K562 (cell line): Measurements from ENCODE around the gene LGALS12. TPM values are rescaled to one million over a fixed set of nuclear protein-coding genes. Genes with fewer than 3 reads are reported as not detected.
"Not testable (repeated sequence)": the region's sequence is repeated elsewhere in the genome, so short reads cannot be mapped to it uniquely, and the experiment has no call there.

Source experiments
- BCL6 ChIP-seq: fragments of 250-450 bp; sonication (Bioruptor Pico); IDR thresholded peaks from 2 replicates; pipeline ENCODE4 v1.4.0; 2020
- DDX20 ChIP-seq: fragments of 450-650 bp; IDR thresholded peaks from 2 replicates; pipeline ENCODE4 v1.6.1; 2016; ENCODE audit warnings: missing genetic modification characterization, low read depth, mild to moderate bottlenecking, missing compliant biosample characterization, moderate library complexity
- ILK ChIP-seq: fragments of 450-650 bp; IDR thresholded peaks from 2 replicates; pipeline ENCODE4 v1.6.1; 2016; ENCODE audit warnings: missing genetic modification characterization, low read depth, mild to moderate bottlenecking, missing compliant biosample characterization, moderate library complexity, borderline replicate concordance
- MECOM ChIP-seq: fragments of 250-450 bp; sonication (Bioruptor Pico); IDR thresholded peaks from 2 replicates; pipeline ENCODE4 v1.8.0; 2022; ENCODE audit warnings: inconsistent platforms
- TCFL5 ChIP-seq: fragments of 250-450 bp; sonication (Bioruptor Pico); conservative IDR thresholded peaks from 2 replicates; pipeline ENCODE4 v1.6.1; 2021; ENCODE audit warnings: mild to moderate bottlenecking, moderate library complexity, matching md5 sums
- TEAD1 ChIP-seq, 2 experiments: fragments of 450-650 bp in 1 of 2; sonication (generic) in 1 of 2; formaldehyde crosslinking; IDR thresholded peaks; 2 replicates each; pipeline versions ENCODE4 v1.4.0 to v1.8.0; 2020 to 2022; ENCODE audit warnings: mild to moderate bottlenecking in 2 of 2, missing genetic modification reagents in 1 of 2
- ZNF79 ChIP-seq: fragments of 250-450 bp; sonication (Bioruptor Pico); IDR thresholded peaks from 2 replicates; pipeline ENCODE4 v1.4.0; 2020; ENCODE audit warnings: low read depth, mild to moderate bottlenecking, moderate library complexity
- polyA plus RNA-seq, 8 experiments: library from polyadenylated mRNA; depleted of rRNA in 4 of 8; stranded (reverse) in 5 of 8; unstranded in 3 of 8; fragments of >200 nt; fragmentation: Nextera tagmentation in 2 of 8; fragmentation: Illumina TruSeq in 1 of 8; extraction: Ambion mirVana in 2 of 8; extraction: Trizol in 1 of 8; gene quantifications; 2 replicates each; pipeline versions ENCODE4 v1.2.1 to v1.2.3, GENCODE V29; 2011 to 2014; ENCODE audit warnings: inconsistent platforms in 1 of 8, missing spikeins in 1 of 8
- total RNA-seq, 7 experiments: library from RNA; depleted of rRNA in 6 of 7; stranded (reverse); fragments of >200 nt in 6 of 7; fragmentation: Illumina TruSeq in 2 of 7; extraction: Trizol in 2 of 7; gene quantifications; 2 replicates each; pipeline versions ENCODE4 v1.2.1 to v1.2.3, GENCODE V29; 2011 to 2021; ENCODE audit warnings: low replicate concordance in 1 of 7
- TF ChIP-seq, protein P1 (sequence below): fragments of 250-450 bp; sonication (Bioruptor Pico); IDR thresholded peaks from 2 replicates; pipeline ENCODE4 v1.4.0; 2020
- TF ChIP-seq, protein P2 (sequence below), 3 experiments: fragments of 200-800 bp in 1 of 3; sonication (Bioruptor generic) in 1 of 3; sonication (generic) in 1 of 3; formaldehyde crosslinking in 1 of 3; IDR thresholded peaks; 2 replicates each; pipeline versions ENCODE4 v1.6.1 to v1.8.0; 2016 to 2022; ENCODE audit warnings: mild to moderate bottlenecking in 2 of 3, missing compliant biosample characterization in 2 of 3, missing genetic modification characterization in 2 of 3, missing genetic modification reagents in 1 of 3
- TF ChIP-seq, protein P3 (sequence below): fragments of 450-650 bp; conservative IDR thresholded peaks from 2 replicates; pipeline ENCODE4 v1.6.1; 2016; ENCODE audit warnings: missing genetic modification characterization, low read depth, mild to moderate bottlenecking, missing compliant biosample characterization, moderate library complexity
- TF ChIP-seq, protein P4 (sequence below): fragments of 250-450 bp; sonication (Bioruptor Pico); IDR thresholded peaks from 2 replicates; pipeline ENCODE4 v1.4.0; 2020
- TF ChIP-seq, protein P5 (sequence below): fragments of 250-450 bp; sonication (Bioruptor Pico); IDR thresholded peaks from 2 replicates; pipeline ENCODE4 v1.8.0; 2021; ENCODE audit warnings: mild to moderate bottlenecking, moderate library complexity
- TF ChIP-seq, protein P6 (sequence below), 2 experiments: fragments of 250-450 bp in 1 of 2; fragments of 450-650 bp in 1 of 2; sonication (Bioruptor Pico) in 1 of 2; IDR thresholded peaks; 2 replicates each; pipeline versions ENCODE4 v1.6.1 to v1.8.0; 2016 to 2021; ENCODE audit warnings: mild to moderate bottlenecking in 2 of 2, moderate library complexity in 2 of 2, missing compliant biosample characterization in 1 of 2, missing genetic modification characterization in 1 of 2

LGALS12 gene
- total and polyA plus RNA-seq, 9 of the 15 experiments (the other 6 are each of a cell fraction or from before 2014, with no cell fraction given) = 0.66 to 8.0 (median 5.0) TPM

DNA sequence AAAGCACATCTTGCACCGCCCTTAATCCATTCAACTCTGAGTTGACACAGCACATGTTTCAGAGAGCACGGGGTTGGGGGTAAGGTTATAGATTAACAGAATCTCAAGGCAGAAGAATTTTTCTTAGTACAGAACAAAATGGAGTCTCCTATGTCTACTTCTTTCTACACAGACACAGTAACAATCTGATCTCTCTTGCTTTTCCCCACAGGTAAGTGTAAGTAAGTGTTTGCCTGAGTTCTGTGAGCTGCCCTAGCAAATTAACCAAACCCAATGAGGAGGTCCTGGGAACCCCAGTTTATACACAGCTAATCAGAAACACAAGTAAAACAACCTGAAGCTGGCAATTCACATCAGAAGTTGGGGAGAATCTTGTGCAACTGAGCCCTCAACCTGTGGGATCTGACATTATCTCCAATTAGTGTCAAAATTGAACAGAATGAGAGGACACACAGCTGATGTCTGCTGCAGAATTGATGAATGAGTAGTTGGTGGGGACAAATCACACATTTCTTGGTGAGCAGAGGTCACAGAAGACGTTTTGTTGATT, 22.9 kb downstream of the LGALS12 start (continued):
- TF ChIP-seq, protein P1, sequence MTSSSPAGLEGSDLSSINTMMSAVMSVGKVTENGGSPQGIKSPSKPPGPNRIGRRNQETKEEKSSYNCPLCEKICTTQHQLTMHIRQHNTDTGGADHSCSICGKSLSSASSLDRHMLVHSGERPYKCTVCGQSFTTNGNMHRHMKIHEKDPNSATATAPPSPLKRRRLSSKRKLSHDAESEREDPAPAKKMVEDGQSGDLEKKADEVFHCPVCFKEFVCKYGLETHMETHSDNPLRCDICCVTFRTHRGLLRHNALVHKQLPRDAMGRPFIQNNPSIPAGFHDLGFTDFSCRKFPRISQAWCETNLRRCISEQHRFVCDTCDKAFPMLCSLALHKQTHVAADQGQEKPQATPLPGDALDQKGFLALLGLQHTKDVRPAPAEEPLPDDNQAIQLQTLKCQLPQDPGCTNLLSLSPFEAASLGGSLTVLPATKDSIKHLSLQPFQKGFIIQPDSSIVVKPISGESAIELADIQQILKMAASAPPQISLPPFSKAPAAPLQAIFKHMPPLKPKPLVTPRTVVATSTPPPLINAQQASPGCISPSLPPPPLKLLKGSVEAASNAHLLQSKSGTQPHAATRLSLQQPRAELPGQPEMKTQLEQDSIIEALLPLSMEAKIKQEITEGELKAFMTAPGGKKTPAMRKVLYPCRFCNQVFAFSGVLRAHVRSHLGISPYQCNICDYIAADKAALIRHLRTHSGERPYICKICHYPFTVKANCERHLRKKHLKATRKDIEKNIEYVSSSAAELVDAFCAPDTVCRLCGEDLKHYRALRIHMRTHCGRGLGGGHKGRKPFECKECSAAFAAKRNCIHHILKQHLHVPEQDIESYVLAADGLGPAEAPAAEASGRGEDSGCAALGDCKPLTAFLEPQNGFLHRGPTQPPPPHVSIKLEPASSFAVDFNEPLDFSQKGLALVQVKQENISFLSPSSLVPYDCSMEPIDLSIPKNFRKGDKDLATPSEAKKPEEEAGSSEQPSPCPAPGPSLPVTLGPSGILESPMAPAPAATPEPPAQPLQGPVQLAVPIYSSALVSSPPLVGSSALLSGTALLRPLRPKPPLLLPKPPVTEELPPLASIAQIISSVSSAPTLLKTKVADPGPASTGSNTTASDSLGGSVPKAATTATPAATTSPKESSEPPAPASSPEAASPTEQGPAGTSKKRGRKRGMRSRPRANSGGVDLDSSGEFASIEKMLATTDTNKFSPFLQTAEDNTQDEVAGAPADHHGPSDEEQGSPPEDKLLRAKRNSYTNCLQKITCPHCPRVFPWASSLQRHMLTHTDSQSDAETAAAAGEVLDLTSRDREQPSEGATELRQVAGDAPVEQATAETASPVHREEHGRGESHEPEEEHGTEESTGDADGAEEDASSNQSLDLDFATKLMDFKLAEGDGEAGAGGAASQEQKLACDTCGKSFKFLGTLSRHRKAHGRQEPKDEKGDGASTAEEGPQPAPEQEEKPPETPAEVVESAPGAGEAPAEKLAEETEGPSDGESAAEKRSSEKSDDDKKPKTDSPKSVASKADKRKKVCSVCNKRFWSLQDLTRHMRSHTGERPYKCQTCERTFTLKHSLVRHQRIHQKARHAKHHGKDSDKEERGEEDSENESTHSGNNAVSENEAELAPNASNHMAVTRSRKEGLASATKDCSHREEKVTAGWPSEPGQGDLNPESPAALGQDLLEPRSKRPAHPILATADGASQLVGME (CRISPR knock-in tag) = peak; percentile 42; the same call in 1 of the 2 replicates
- TF ChIP-seq, protein P2, sequence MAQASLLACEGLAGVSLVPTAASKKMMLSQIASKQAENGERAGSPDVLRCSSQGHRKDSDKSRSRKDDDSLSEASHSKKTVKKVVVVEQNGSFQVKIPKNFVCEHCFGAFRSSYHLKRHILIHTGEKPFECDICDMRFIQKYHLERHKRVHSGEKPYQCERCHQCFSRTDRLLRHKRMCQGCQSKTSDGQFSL (CRISPR knock-in tag; IDR thresholded peaks at IDR 0.05) = not testable (repeated sequence)
- TF ChIP-seq, protein P2 (tag; IDR thresholded peaks at IDR 0.05) = peak in 1 of 2 experiments; percentile 83; a peak in 1 of 4 replicates
- TF ChIP-seq, protein P3, sequence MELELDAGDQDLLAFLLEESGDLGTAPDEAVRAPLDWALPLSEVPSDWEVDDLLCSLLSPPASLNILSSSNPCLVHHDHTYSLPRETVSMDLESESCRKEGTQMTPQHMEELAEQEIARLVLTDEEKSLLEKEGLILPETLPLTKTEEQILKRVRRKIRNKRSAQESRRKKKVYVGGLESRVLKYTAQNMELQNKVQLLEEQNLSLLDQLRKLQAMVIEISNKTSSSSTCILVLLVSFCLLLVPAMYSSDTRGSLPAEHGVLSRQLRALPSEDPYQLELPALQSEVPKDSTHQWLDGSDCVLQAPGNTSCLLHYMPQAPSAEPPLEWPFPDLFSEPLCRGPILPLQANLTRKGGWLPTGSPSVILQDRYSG (tag) = 0 out of 2 replicates have a peak, but pooled peaks have one; percentile 78
- TF ChIP-seq MECOM (CRISPR knock-in tag) (peak; percentile 63; the same call in 1 of the 2 replicates), ILK (tag) (peak; percentile 50; the same call in 1 of the 2 replicates), ZNF79 (CRISPR knock-in tag) (peak; percentile 69; the same call in 1 of the 2 replicates), BCL6 (CRISPR knock-in tag) (peak; percentile 83), TEAD1 (CRISPR knock-in tag; IDR thresholded peaks at IDR 0.05) (peak in 1 of 2 experiments; percentile 53; a peak in 1 of 4 replicates), DDX20 (tag) (peak; percentile 74; the same call in 1 of the 2 replicates), TCFL5 (peak; percentile 76; the same call in 1 of the 2 replicates)
- TF ChIP-seq, protein P4, sequence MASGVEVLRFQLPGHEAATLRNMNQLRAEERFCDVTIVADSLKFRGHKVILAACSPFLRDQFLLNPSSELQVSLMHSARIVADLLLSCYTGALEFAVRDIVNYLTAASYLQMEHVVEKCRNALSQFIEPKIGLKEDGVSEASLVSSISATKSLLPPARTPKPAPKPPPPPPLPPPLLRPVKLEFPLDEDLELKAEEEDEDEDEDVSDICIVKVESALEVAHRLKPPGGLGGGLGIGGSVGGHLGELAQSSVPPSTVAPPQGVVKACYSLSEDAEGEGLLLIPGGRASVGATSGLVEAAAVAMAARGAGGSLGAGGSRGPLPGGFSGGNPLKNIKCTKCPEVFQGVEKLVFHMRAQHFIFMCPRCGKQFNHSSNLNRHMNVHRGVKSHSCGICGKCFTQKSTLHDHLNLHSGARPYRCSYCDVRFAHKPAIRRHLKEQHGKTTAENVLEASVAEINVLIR (CRISPR knock-in tag) = peak; percentile 56; the same call in 1 of the 2 replicates
- TF ChIP-seq, protein P5, sequence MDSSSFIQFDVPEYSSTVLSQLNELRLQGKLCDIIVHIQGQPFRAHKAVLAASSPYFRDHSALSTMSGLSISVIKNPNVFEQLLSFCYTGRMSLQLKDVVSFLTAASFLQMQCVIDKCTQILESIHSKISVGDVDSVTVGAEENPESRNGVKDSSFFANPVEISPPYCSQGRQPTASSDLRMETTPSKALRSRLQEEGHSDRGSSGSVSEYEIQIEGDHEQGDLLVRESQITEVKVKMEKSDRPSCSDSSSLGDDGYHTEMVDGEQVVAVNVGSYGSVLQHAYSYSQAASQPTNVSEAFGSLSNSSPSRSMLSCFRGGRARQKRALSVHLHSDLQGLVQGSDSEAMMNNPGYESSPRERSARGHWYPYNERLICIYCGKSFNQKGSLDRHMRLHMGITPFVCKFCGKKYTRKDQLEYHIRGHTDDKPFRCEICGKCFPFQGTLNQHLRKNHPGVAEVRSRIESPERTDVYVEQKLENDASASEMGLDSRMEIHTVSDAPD = 0 out of 2 replicates have a peak, but pooled peaks have one; percentile 50
- TF ChIP-seq, protein P6, sequence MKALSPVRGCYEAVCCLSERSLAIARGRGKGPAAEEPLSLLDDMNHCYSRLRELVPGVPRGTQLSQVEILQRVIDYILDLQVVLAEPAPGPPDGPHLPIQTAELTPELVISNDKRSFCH (CRISPR knock-in tag; IDR thresholded peaks at IDR 0.05) = not testable (repeated sequence)
- TF ChIP-seq, protein P6 (tag; IDR thresholded peaks at IDR 0.05) = peak; percentile 86; the same call in 1 of the 2 replicates
